Measurements from ENCODE around the gene KIF6.

- TF ChIP-seq CTCF (conservative IDR thresholded peaks at IDR 0.05; ENCODE audit: low read length), result no peak
- TF ChIP-seq EZH2phosphoT487 (IDR thresholded peaks at IDR 0.05; ENCODE audit: borderline replicate concordance), result no peak
These were observed 402.8 kb downstream of the KIF6 start, which contains the start of gene KCNK16 for GRCh38 chr6:39322306-39322850.

All from Loucy (cell line).